Measurements from ENCODE around the gene TEX35. TPM values are rescaled to one million over a fixed set of nuclear protein-coding genes. Genes with fewer than 3 reads are reported as not detected.

Gene TEX35
- total and polyA plus RNA-seq, 5 donors = 0.20 to 0.49 (median 0.25) TPM; not detected in 1

- H3K27me3 ChIP-seq (ENCODE audit: control insufficient read depth, insufficient read depth) = no peaks in the 10 kb centered on the region
- peaks cover 10% of the 10 kb centered on the region for H3K4me1 ChIP-seq (ENCODE audit: control insufficient read depth, insufficient read depth, low read length)
Observed at GRCh38 chr1:178533121-178533946, 20.4 kb downstream of the TEX35 start.

DNA sequence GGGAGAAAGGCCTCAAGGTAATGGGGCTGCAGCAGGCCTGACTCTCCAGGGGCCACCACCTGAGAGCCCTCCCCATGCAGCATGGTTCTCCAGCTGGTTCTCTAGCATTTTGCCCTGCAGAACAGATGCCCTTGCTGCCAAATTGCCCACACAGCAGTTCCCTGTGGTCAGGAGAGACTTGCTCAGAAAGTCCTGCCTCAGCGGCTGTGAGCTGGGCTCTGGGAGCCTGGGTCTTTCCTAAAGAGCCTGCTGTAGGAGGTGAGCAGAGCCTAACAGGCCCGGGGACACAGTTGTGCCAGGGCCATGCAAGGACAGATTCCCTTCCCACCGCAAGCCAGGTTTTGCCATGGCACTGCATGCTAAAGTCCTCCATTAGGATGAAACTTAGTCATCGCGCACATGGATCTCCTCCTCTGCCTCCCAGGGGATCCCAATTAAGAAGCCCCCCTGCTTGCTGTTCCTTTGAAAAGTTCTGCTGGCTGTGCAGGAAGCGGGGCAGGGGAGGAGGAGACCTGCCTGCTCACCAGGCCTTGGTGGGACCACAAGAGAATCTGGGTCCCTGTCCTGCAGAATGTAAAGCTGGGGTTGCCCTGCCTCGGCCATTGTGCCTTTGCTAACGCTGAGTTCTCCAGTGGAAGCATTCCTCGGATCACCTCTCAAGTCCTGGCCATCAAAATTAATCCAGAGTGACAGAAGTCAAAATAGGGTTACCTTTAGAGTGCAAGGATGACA is 21.4 kb downstream of the TEX35 start:
- DNase-seq = no peak
- no peak overlapping the region for H3K27ac ChIP-seq (ENCODE audit: low read length)
- no peaks in the 10 kb centered on the region for H3K27me3 ChIP-seq (ENCODE audit: control insufficient read depth, insufficient read depth)
- H3K9me3 ChIP-seq (ENCODE audit: control insufficient read depth, low read length) = no peaks in the 10 kb centered on the region
- intact Hi-C loops (cut with DNase I) = loop anchor here in 2 of 4 donors (5.0 to 10.0 kb wide), 2 partner anchors 468 to 480 kb away; no protein-coding TSS in a partner anchor
- 95% methylated on average over 9 of the region's 9 CpGs for WGBS
- no peak for ATAC-seq
- peaks cover 12% of the 10 kb centered on the region for H3K4me1 ChIP-seq (ENCODE audit: control insufficient read depth, insufficient read depth, low read length)
- H3K4me3 ChIP-seq (ENCODE audit: low read length) = no peak overlapping the region

More at GRCh38 chr1:178533121-178533946, 20.4 kb downstream of the TEX35 start:
- H3K27ac ChIP-seq (ENCODE audit: low read length) = no peak overlapping the region
- H3K9me3 ChIP-seq (ENCODE audit: control insufficient read depth, low read length) = no peaks in the 10 kb centered on the region
- DNase-seq (no peak), ATAC-seq (no peak)
- WGBS = 70% methylated on average over 9 of the region's 9 CpGs
- H3K4me3 ChIP-seq (ENCODE audit: low read length) = no peak overlapping the region
- intact Hi-C loops (cut with DNase I) = loop anchor here in 2 of 4 donors (5.0 to 10.0 kb wide), 2 partner anchors 469 to 481 kb away; no protein-coding TSS in a partner anchor

GRCh38 chr1:178536329-178536728 is 23.4 kb downstream of the TEX35 start:
- Histone ChIP-seq H3K27ac (ENCODE audit: low read length) (peak overlapping the region; percentile 93), H3K4me1 (ENCODE audit: control insufficient read depth, insufficient read depth, low read length) (peaks cover 12% of the 10 kb centered on the region), H3K4me3 (ENCODE audit: low read length) (no peak overlapping the region), H3K9me3 (ENCODE audit: control insufficient read depth, low read length) (no peaks in the 10 kb centered on the region), H3K27me3 (ENCODE audit: control insufficient read depth, insufficient read depth) (no peaks in the 10 kb centered on the region)
- no peak for DNase-seq
- WGBS = 86% methylated on average over 5 of the region's 5 CpGs
- intact Hi-C loops (cut with DNase I) = loop anchor here in 1 of 4 donors (10.0 kb wide), 1 partner anchor 478 kb away; no protein-coding TSS in a partner anchor
- no peak for ATAC-seq

GRCh38 chr1:178536844-178537371 is 24.0 kb downstream of the TEX35 start:
- ATAC-seq (peak; percentile 91 to 93), DNase-seq (peak; percentile 70 to 84 (median 79))
- intact Hi-C loops (cut with DNase I) = loop anchor here in 1 of 4 donors (10.0 kb wide), 1 partner anchor 478 kb away; no protein-coding TSS in a partner anchor
- H3K4me1 ChIP-seq (ENCODE audit: control insufficient read depth, insufficient read depth, low read length) = peaks cover 12% of the 10 kb centered on the region
- H3K27ac ChIP-seq (ENCODE audit: low read length) = peak overlapping the region; percentile 93
- H3K27me3 ChIP-seq (ENCODE audit: control insufficient read depth, insufficient read depth) = no peaks in the 10 kb centered on the region
- H3K4me3 ChIP-seq (ENCODE audit: low read length) = no peak overlapping the region
- no peaks in the 10 kb centered on the region for H3K9me3 ChIP-seq (ENCODE audit: control insufficient read depth, low read length)
- 37% methylated on average over 7 of the region's 7 CpGs for WGBS

GRCh38 chr1:178537382-178538090 is 24.6 kb downstream of the TEX35 start:
- Histone ChIP-seq H3K4me1 (ENCODE audit: control insufficient read depth, insufficient read depth, low read length) (peaks cover 12% of the 10 kb centered on the region), H3K27ac (ENCODE audit: low read length) (peak overlapping the region; percentile 93), H3K9me3 (ENCODE audit: control insufficient read depth, low read length) (no peaks in the 10 kb centered on the region), H3K4me3 (ENCODE audit: low read length) (no peak overlapping the region), H3K27me3 (ENCODE audit: control insufficient read depth, insufficient read depth) (no peaks in the 10 kb centered on the region)
- peak in 1 of 2 donors; percentile 1 for ATAC-seq
- intact Hi-C loops (cut with DNase I) = loop anchor here in 1 of 4 donors (10.0 kb wide), 1 partner anchor 477 kb away; no protein-coding TSS in a partner anchor
- 56% methylated on average over 20 of the region's 20 CpGs for WGBS
- DNase-seq = no peak

- peaks cover 12% of the 10 kb centered on the region for H3K4me1 ChIP-seq (ENCODE audit: control insufficient read depth, insufficient read depth, low read length)
- no peaks in the 10 kb centered on the region for H3K9me3 ChIP-seq (ENCODE audit: control insufficient read depth, low read length)
- 62% methylated on average over 9 of the region's 9 CpGs for WGBS
- no peaks in the 10 kb centered on the region for H3K27me3 ChIP-seq (ENCODE audit: control insufficient read depth, insufficient read depth)
- intact Hi-C loops (cut with DNase I) = loop anchor here in 1 of 4 donors (10.0 kb wide), 1 partner anchor 476 kb away; no protein-coding TSS in a partner anchor
- ATAC-seq (no peak), DNase-seq (peak in 1 of 3 donors; percentile 65)
- no peak overlapping the region for H3K27ac ChIP-seq (ENCODE audit: low read length)
- no peak overlapping the region for H3K4me3 ChIP-seq (ENCODE audit: low read length)
Observed at GRCh38 chr1:178538192-178538916, 25.4 kb downstream of the TEX35 start.

DNA sequence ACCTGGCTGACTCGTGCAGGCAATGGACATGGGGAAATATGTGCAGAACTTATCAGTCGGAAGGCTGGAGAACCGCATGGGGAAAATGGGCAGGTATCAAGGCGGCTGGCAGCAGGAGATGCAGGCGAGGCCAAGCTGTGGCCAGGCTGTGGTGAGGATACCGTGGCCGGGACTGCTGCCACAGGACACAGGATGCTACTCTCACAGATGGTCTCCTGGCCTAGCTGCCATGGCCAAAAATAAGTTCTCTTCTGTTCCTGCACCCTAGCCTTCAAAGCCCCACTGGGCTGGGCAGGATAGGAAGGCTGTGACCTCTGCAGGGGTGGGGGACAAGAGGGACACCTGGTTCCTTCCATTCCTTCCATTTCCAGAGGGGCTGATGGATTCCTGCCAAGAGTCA is 26.4 kb downstream of the TEX35 start:
- DNase-seq (no peak), ATAC-seq (no peak)
- Histone ChIP-seq H3K9me3 (ENCODE audit: control insufficient read depth, low read length) (no peaks in the 10 kb centered on the region), H3K27ac (ENCODE audit: low read length) (no peak overlapping the region), H3K4me3 (ENCODE audit: low read length) (no peak overlapping the region), H3K4me1 (ENCODE audit: control insufficient read depth, insufficient read depth, low read length) (peaks cover 12% of the 10 kb centered on the region), H3K27me3 (ENCODE audit: control insufficient read depth, insufficient read depth) (no peaks in the 10 kb centered on the region)
- 52% methylated on average over 7 of the region's 7 CpGs for WGBS
- intact Hi-C loops (cut with DNase I) = loop anchor here in 1 of 4 donors (10.0 kb wide), 1 partner anchor 476 kb away; no protein-coding TSS in a partner anchor

DNA sequence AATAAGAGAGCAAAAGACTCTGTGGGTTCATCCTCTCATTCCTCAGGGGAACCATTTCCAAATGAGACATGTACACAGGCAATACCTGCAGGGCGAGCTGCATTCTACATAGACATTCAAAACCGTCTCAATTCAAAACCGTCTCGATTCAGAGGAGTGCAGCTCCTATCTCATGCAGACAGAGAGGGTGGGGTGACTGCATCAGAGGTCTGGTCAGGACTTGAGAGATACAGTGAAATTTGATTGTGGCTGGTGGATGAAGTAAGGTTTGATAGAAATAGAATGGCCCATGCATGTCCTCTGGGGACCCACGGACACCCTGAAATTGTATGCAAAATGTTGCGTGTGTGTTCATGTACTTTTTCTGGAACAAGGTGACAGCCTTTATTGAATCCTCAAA is 27.3 kb downstream of the TEX35 start:
- Histone ChIP-seq H3K4me1 (ENCODE audit: control insufficient read depth, insufficient read depth, low read length) (peaks cover 12% of the 10 kb centered on the region), H3K9me3 (ENCODE audit: control insufficient read depth, low read length) (no peaks in the 10 kb centered on the region), H3K4me3 (ENCODE audit: low read length) (no peak overlapping the region), H3K27ac (ENCODE audit: low read length) (no peak overlapping the region), H3K27me3 (ENCODE audit: control insufficient read depth, insufficient read depth) (no peaks in the 10 kb centered on the region)
- intact Hi-C loops (cut with DNase I) = loop anchor here (5.0 kb wide), 2 partner anchors 212 to 462 kb away; no protein-coding TSS in a partner anchor
- WGBS = 79% methylated on average over 6 of the region's 6 CpGs
- ATAC-seq (no peak), DNase-seq (no peak)

DNA sequence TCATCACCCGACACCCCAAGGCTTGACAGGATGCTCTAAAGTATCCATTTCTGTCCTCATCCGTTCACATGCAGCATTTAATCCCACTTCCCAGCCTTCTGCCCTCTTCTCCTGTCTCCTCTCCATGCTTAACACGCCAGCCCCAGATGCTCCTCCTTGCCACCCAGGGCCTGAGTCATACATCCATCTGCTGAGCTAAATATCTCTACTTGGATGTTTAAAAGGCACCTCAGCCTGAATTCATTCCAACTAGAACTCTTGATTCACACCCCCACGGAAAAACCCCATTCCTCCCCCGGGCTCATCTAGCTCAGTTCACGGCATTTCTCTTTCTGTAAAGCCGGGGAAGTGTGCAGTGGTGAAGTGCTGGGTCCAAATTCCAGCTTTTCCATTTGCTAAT is 27.7 kb downstream of the TEX35 start:
- Histone ChIP-seq H3K4me1 (ENCODE audit: control insufficient read depth, insufficient read depth, low read length) (peaks cover 12% of the 10 kb centered on the region), H3K27me3 (ENCODE audit: control insufficient read depth, insufficient read depth) (no peaks in the 10 kb centered on the region), H3K27ac (ENCODE audit: low read length) (no peak overlapping the region), H3K4me3 (ENCODE audit: low read length) (no peak overlapping the region), H3K9me3 (ENCODE audit: control insufficient read depth, low read length) (no peaks in the 10 kb centered on the region)
- no peak for DNase-seq
- no peak for ATAC-seq
- intact Hi-C loops (cut with DNase I) = loop anchor here (5.0 kb wide), 2 partner anchors 212 to 462 kb away; no protein-coding TSS in a partner anchor
- WGBS = 82% methylated on average over 7 of the region's 7 CpGs

Measured in right cardiac atrium (tissue), 5 donors.